Astrocyte of the spinal cord (primary cell): ENCODE data around the gene ASPM.

Experiments used
- DNase-seq: peaks from one replicate; pipeline ENCODE4 v3.0.0; 2011; ENCODE audit warnings: low read depth, low spot score
- H3K4me3 ChIP-seq: 2 replicates; pipeline ENCODE4 v1.5.1; 2011; ENCODE audit warnings: low read depth, mild to moderate bottlenecking, low read length, moderate library complexity
- in situ Hi-C: cut with HindIII; loops from 2 replicates; pipeline ENCODE4 v1.10.0; 2017; ENCODE audit warnings: low sequenced_read_pairs
- TF ChIP-seq, protein P1 (sequence below): IDR thresholded peaks from 2 replicates; pipeline ENCODE4 v1.5.1; 2012; ENCODE audit warnings: low read depth, mild to moderate bottlenecking, low read length, inconsistent platforms

Gene ASPM

DNA sequence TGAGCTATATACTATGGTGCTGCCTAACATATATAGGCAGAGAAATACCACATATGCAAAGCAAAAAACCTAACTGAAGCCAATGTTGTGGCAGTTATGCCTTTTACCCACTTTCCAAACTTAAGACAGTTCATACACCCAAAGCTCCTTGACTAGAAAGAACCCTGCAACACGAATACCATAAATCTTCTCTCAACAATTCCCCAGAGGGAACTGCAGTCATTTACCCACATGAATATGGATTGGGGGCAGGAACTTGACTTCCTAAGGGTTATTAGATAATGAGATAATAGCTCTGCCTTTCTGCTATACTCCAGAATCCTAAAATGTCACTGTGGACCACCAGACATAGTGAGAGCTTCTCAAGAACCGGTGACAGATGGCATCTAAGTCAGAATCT, 2.9 kb upstream of the ASPM start:
- TF ChIP-seq, protein P1, sequence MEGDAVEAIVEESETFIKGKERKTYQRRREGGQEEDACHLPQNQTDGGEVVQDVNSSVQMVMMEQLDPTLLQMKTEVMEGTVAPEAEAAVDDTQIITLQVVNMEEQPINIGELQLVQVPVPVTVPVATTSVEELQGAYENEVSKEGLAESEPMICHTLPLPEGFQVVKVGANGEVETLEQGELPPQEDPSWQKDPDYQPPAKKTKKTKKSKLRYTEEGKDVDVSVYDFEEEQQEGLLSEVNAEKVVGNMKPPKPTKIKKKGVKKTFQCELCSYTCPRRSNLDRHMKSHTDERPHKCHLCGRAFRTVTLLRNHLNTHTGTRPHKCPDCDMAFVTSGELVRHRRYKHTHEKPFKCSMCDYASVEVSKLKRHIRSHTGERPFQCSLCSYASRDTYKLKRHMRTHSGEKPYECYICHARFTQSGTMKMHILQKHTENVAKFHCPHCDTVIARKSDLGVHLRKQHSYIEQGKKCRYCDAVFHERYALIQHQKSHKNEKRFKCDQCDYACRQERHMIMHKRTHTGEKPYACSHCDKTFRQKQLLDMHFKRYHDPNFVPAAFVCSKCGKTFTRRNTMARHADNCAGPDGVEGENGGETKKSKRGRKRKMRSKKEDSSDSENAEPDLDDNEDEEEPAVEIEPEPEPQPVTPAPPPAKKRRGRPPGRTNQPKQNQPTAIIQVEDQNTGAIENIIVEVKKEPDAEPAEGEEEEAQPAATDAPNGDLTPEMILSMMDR, result no peak
- in situ Hi-C loops, result no loop called here
- no peak overlapping the region for H3K4me3 ChIP-seq
- no peak for DNase-seq

DNA sequence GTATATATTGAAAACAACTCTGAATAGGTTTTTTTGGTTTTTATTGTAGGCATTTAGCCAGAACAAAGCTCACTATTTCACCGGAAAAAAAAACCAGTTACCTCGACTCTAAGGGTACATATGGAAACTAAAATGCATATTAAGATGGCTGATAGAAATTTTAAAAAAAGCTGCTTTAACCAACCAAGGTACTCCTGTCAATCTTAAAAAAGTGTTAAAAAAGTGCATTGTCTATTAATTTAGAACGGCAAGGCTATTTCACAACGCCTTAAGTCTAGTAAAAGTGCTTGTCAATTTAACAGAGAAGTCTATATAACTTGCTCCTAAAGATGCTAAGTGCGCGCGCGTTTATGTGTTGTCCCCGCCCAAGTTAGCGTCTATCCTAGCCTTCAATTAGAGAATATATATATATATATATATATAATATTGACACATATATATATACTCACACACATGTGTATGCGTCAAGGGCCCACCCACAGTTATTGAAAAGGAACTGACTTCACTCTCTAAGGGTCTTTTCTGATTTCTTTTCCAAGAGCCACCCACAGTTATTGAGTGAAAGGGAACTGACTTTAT, 934 bp downstream of the ASPM start:
- peak overlapping the region; percentile 95 for H3K4me3 ChIP-seq
- in situ Hi-C loops, result no loop called here
- TF ChIP-seq, protein P1, result no peak
- peak; percentile 35 for DNase-seq

DNA sequence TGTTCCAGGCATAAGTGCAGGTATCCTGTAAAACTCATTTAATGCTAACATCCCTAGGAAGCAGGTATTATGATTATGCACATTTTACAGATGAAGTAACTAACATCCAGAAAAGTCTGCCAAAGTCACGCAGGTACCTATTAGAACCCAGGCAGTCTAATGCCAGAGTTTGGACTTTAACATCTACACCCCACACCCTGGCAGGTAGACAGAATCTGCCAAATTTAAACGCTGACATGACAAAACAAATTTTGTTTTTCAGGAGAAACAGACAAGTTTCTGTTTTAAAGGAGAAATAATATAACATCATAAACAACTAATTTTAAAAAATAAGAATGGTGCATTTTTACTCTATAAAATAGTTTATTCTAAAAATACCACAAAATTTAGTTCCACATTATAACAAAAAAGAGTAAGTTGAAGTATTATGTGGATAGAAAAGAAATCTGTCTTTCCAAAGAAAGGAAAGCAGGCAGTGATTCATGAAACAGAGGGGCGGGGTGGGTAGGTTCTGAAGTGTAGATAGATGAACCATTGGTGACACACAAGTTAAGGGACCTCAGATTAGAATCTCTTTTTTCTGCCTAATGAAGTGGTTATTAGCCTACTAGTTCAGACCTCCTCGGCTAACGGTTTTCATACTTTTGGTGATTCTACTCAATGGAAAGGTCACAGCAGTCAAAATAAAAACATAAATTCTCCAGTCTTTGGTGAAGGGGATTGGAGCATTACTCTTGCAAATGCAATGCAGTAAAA, 1.7 kb downstream of the ASPM start:
- TF ChIP-seq, protein P1, result no peak
- in situ Hi-C loops, result no loop called here
- H3K4me3 ChIP-seq, result peak overlapping the region; percentile 95
- peak; percentile 61 for DNase-seq

DNA sequence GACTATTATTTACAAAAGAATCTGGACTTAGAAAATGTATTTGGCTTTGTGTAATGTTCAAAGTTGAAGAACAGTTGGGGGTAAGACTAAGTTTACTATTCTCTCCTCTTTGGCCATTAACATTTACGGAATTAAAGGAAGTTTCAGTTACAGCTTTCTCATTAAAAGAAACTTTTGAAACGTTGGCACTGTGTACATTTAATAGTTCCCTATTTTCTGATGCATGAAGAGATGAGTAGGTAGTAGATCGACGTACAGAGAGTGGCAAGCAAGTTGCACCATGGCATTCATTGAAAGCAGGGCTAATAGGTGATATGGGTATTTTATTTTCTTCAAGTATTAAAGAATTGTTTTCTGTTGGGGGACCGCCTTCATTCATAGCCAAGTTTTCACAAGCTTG, 3.2 kb downstream of the ASPM start:
- TF ChIP-seq, protein P1, result no peak
- peak; percentile 22 for DNase-seq
- no peak overlapping the region for H3K4me3 ChIP-seq
- in situ Hi-C loops, result no loop called here

DNA sequence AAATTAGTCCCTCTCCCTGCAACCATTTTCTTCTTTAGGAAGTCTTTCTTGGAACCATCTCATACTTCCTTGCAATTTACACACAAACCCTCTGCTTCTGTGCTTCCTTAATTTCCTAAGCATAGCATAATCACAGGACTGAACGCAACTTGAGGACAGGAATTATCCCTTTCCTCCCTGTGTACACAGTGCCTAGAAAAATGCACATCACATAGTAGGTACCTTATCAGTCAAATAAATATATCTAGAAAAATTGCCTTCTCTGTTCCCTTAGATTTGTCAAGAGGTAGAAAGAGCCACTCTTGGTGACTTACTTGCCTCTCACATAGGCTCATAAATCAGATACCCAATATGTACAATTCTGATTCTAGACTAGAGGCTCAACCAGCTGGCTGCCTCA, 4.9 kb downstream of the ASPM start:
- peak; percentile 7 for DNase-seq
- TF ChIP-seq, protein P1, result no peak
- H3K4me3 ChIP-seq, result no peak overlapping the region

DNA sequence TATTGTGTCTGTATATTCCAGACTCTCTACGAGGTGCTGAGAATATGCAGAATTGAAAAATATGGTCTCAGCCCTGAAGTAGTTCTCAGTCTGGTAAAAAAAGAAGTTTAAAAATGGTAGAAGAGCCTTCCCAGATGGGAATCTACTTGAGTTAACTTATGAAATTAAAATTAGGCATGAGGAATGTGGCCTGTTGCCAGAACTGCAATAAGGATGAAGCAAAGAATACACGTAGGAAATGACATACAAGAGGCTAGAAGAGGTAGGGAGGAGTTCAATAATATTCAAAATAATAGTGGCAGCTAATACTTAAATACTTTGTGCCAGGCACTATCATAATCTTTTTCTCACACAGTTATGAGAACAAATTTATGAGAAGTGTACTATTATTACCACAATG, 6.3 kb downstream of the ASPM start:
- TF ChIP-seq, protein P1, result no peak
- H3K4me3 ChIP-seq, result no peak overlapping the region
- DNase-seq, result peak; percentile 25
- in situ Hi-C loops, result no loop called here

More for the DNA sequence above, 4.9 kb downstream of the ASPM start:
- in situ Hi-C loops, result no loop called here
